Endothelial cell of umbilical vein (primary cell): ENCODE results near the gene PRKD1.

Experiments used
- CTCF ChIP-seq, 2 donors: IDR thresholded peaks; 1 replicate in 1 of 2; 2 replicates in 1 of 2; pipeline ENCODE4 v1.5.1; 2011; ENCODE audit warnings: low read length in 2 of 2, mild to moderate bottlenecking in 2 of 2, moderate library complexity in 2 of 2, control low read depth in 1 of 2, inconsistent platforms in 1 of 2, low read depth in 1 of 2; ENCODE audit not compliant: insufficient read depth in 1 of 2; ENCODE audit errors: extremely low read depth in 1 of 2
- EZH2 ChIP-seq: IDR thresholded peaks from 2 replicates; pipeline ENCODE4 v1.6.1; 2012; ENCODE audit warnings: borderline replicate concordance, low read depth, mild to moderate bottlenecking, moderate library complexity, low read length, inconsistent platforms; ENCODE audit not compliant: severe bottlenecking
- GATA2 ChIP-seq: IDR thresholded peaks from 2 replicates; pipeline ENCODE4 v1.7.0; 2011; ENCODE audit warnings: low read depth, mild to moderate bottlenecking, moderate library complexity, mixed read lengths, low read length; ENCODE audit not compliant: insufficient read length, insufficient read depth
- MAX ChIP-seq: IDR thresholded peaks from 2 replicates; pipeline ENCODE4 v1.6.1; 2011; ENCODE audit not compliant: insufficient read depth, insufficient read length
- POLR2A ChIP-seq: IDR thresholded peaks from 2 replicates; pipeline ENCODE4 v1.6.1; 2012; ENCODE audit warnings: low read depth, mild to moderate bottlenecking, control low read depth, low read length
- POLR2AphosphoS5 ChIP-seq: IDR thresholded peaks from 2 replicates; pipeline ENCODE4 v1.6.1; 2012; ENCODE audit warnings: low read depth, mild to moderate bottlenecking, control low read depth, low read length, moderate library complexity; ENCODE audit not compliant: insufficient read depth

- TF ChIP-seq CTCF (IDR thresholded peaks at IDR 0.05; ENCODE audit: extremely low read depth in 1 of 2, insufficient read depth in 1 of 2, low read depth in 1 of 2, low read length in 2 of 2) (no peak), POLR2A (no peak), MAX (no peak), EZH2 (no peak), GATA2 (no peak), POLR2AphosphoS5 (no peak)
Observed at GRCh38 chr14:29710015-29710414, 217.6 kb downstream of the PRKD1 start.
